ENCODE data around the gene ATF2. TPM values are rescaled to one million over a fixed set of nuclear protein-coding genes. Genes with fewer than 3 reads are reported as not detected.
"Not testable (repeated sequence)": the region's sequence is repeated elsewhere in the genome, so short reads cannot be mapped to it uniquely, and the experiment has no call there.

Gene ATF2
- total RNA-seq, 2 experiments from 2014 or later: 52.2 to 67.5 TPM

- ATAC-seq: no peak
- Mint-ChIP-seq H3K36me3 (ENCODE audit: low read depth) (peaks cover 19% of the 10 kb centered on the region), H3K9me3 (ENCODE audit: low read depth) (no peaks in the 10 kb centered on the region), H3K4me1 (peaks cover 33% of the 10 kb centered on the region), H3K4me3 (no peak overlapping the region), H3K27me3 (no peaks in the 10 kb centered on the region), H3K27ac (no peak overlapping the region)
- POLR2A ChIA-PET: no interaction called here
- no peak for DNase-seq
- intact Hi-C loops (cut with DNase I, micrococcal nuclease): loop anchor here in 1 of 2 experiments (2.0 kb wide), 1 partner anchor 18 kb away; no protein-coding TSS in a partner anchor
- CTCF ChIA-PET: interaction anchor here (0.6 to 5.6 kb wide), 7 partner anchors 11 to 167 kb away, joined by 3 to 21 read pairs (median 4); no protein-coding TSS in a partner anchor
These were observed 31.4 kb downstream of the ATF2 start for GRCh38 chr2:175136334-175137215.

DNA sequence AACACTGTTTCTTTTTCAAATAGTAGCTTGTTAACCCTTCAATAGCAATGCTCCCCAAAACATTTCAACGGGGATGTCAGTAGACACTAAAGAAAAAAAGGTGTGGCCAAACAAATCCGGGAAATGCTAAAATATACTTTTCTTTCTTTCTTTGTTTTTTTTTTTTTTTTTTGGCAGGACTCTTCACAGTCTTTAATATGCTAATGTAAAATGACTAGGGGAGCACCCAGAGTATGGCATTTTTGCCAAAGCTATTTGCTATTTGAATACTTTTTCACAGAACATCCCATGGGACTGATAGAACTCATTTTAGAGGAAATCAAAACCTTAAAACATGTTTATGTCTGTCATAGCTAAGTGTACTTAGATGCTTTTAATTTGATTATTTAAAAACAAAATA is 32.1 kb downstream of the ATF2 start:
- Mint-ChIP-seq H3K4me3 (no peak overlapping the region), H3K36me3 (ENCODE audit: low read depth) (peaks cover 22% of the 10 kb centered on the region), H3K9me3 (ENCODE audit: low read depth) (no peaks in the 10 kb centered on the region), H3K27ac (no peak overlapping the region), H3K4me1 (peaks cover 30% of the 10 kb centered on the region), H3K27me3 (no peaks in the 10 kb centered on the region)
- ATAC-seq (no peak), DNase-seq (no peak)
- CTCF ChIA-PET: interaction anchor here (0.6 to 5.6 kb wide), 5 partner anchors 10 to 166 kb away, joined by 4 to 21 read pairs (median 4); no protein-coding TSS in a partner anchor
- intact Hi-C loops (cut with DNase I, micrococcal nuclease): loop anchor here in 1 of 2 experiments (2.0 kb wide), 1 partner anchor 17 kb away; no protein-coding TSS in a partner anchor
- POLR2A ChIA-PET: no interaction called here

DNA sequence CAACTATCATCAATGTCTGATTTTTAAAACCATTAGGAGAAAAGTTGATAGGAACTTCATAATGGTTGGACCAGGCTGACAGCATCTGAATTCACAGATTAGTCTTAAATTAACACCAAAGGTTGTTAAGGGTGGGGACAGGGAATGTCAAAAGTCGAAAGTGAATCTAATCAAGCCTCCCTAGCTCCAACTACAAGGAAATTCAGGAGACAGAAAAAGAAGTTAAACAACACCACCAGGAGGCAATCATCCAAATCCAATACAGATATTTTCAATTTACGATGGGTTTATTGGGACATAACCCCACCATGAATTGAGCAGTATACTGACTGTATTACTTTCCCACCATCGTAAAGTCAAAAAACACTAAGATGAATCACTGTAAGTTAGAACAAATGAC is 32.8 kb downstream of the ATF2 start:
- Mint-ChIP-seq H3K4me1 (peaks cover 26% of the 10 kb centered on the region), H3K27ac (no peak overlapping the region), H3K9me3 (ENCODE audit: low read depth) (no peaks in the 10 kb centered on the region), H3K36me3 (ENCODE audit: low read depth) (peaks cover 23% of the 10 kb centered on the region), H3K4me3 (no peak overlapping the region), H3K27me3 (no peaks in the 10 kb centered on the region)
- intact Hi-C loops (cut with DNase I, micrococcal nuclease): no loop called here
- no peak for ATAC-seq
- ChIA-PET CTCF (interaction anchor here (1.8 kb wide), 1 partner anchor 32 kb away, joined by 5 read pairs; no protein-coding TSS in a partner anchor), POLR2A (no interaction called here)
- DNase-seq: no peak

DNA sequence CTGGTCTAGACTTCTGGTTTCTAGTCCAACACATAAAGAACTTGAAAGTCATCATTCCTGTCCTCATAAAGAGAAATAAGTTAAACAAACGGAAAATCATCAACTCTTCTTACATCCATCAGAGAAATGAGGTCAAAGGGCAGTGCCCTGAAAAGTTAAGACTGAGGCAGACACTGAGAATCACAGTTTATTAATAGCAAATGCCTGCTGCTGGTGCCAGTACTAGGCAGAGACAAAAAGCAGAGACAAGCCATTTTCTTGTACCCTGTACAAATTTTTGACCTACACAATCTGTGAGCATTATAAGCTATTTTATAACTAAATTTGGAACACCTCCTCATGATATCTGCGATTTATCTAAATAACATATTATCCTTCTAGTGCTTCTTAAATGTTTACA is 36.8 kb downstream of the ATF2 start:
- Mint-ChIP-seq H3K4me3 (no peak overlapping the region), H3K27ac (no peak overlapping the region), H3K27me3 (no peaks in the 10 kb centered on the region), H3K4me1 (peaks cover 7% of the 10 kb centered on the region), H3K36me3 (ENCODE audit: low read depth) (peaks cover 25% of the 10 kb centered on the region), H3K9me3 (ENCODE audit: low read depth) (no peaks in the 10 kb centered on the region)
- ChIA-PET CTCF (no interaction called here), POLR2A (no interaction called here)
- intact Hi-C loops (cut with DNase I, micrococcal nuclease): no loop called here
- ATAC-seq: no peak
- DNase-seq: no peak

DNA sequence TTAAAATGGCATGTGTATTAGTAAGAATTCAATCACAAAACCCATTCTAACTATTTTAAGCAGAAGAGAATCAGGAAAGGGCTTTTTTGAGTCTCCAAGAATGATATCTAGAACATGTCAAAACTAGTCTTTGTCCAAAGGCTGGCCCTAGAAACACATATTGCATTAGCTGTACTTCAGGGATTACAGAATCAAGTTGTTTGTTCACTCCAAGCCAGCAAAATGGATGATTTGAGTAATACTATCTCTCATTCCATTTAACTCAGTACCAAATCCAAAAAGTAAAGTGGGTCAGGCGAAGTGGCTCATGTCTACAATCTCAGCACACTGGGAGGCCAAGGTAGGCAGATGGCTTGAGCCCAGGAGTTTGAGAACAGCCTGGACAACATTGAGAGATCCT is 41.3 kb downstream of the ATF2 start:
- Mint-ChIP-seq H3K36me3 (ENCODE audit: low read depth) (peaks cover 23% of the 10 kb centered on the region), H3K4me1 (peaks cover 9% of the 10 kb centered on the region), H3K27me3 (no peaks in the 10 kb centered on the region), H3K4me3 (no peak overlapping the region), H3K27ac (no peak overlapping the region), H3K9me3 (ENCODE audit: low read depth) (no peaks in the 10 kb centered on the region)
- DNase-seq: no peak
- CTCF ChIA-PET: interaction anchor here (1.2 to 4.6 kb wide), 2 partner anchors 11 to 12 kb away, joined by 3 to 21 read pairs; no protein-coding TSS in a partner anchor
- ATAC-seq: no peak
- intact Hi-C loops (cut with DNase I, micrococcal nuclease): no loop called here
- POLR2A ChIA-PET: no interaction called here

DNA sequence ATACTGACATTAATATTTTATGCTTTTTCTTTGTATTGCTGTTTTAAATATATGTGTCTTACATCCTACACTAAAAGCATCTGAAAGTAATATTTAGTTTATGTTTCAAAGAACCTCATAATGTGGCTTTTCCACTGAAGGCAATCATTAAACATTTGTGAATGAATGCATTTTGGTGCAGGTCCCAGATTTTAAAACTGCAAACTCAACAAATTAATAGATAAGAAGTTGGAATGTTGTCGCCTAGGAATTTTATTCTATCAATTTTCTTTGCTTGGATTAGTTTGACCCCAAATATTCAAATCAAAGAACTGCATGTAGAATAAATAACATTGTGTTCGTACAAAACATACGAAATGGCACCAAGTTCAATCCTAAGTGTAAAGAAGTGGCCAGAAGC is 44.7 kb downstream of the ATF2 start:
- H3K36me3 Mint-ChIP-seq (ENCODE audit: low read depth): peaks cover 10% of the 10 kb centered on the region
- no peak overlapping the region for H3K27ac Mint-ChIP-seq
- ATAC-seq: no peak
- no peaks in the 10 kb centered on the region for H3K27me3 Mint-ChIP-seq
- H3K9me3 Mint-ChIP-seq (ENCODE audit: low read depth): no peaks in the 10 kb centered on the region
- CTCF ChIA-PET: interaction anchor here (4.6 kb wide), 1 partner anchor 15 kb away, joined by 21 read pairs; no protein-coding TSS in a partner anchor
- H3K4me3 Mint-ChIP-seq: no peak overlapping the region
- peaks cover 9% of the 10 kb centered on the region for H3K4me1 Mint-ChIP-seq
- POLR2A ChIA-PET: no interaction called here
- no peak for DNase-seq
- intact Hi-C loops (cut with DNase I, micrococcal nuclease): no loop called here

- Mint-ChIP-seq H3K4me3 (no peak overlapping the region), H3K27me3 (no peaks in the 10 kb centered on the region), H3K27ac (no peak overlapping the region), H3K36me3 (ENCODE audit: low read depth) (peaks cover 37% of the 10 kb centered on the region), H3K9me3 (ENCODE audit: low read depth) (no peaks in the 10 kb centered on the region), H3K4me1 (peaks cover 5% of the 10 kb centered on the region)
- no peak for DNase-seq
- ATAC-seq: peak; percentile 44
- ChIA-PET POLR2A (no interaction called here), CTCF (interaction anchor here (0.6 to 1.7 kb wide), 9 partner anchors 10 to 654 kb away, joined by 3 to 5 read pairs (median 4); no protein-coding TSS in a partner anchor)
- intact Hi-C loops (cut with DNase I, micrococcal nuclease): loop anchor here (1.0 to 5.0 kb wide), 3 partner anchors 70 to 171 kb away; partner anchors contain the start of gene ATP5MC3 (in 2 of the 2)
These were observed 56.8 kb downstream of the ATF2 start for GRCh38 chr2:175111200-175111657.

GRCh38 chr2:175108091-175108490 is 59.9 kb downstream of the ATF2 start:
- ATAC-seq; intact Hi-C loops (cut with DNase I, micrococcal nuclease); DNase-seq; H3K9me3 Mint-ChIP-seq (ENCODE audit: low read depth); CTCF ChIA-PET; H3K4me3 Mint-ChIP-seq; H3K4me1 Mint-ChIP-seq; H3K27ac Mint-ChIP-seq; POLR2A ChIA-PET; H3K27me3 Mint-ChIP-seq: not testable (repeated sequence)
- peaks cover 32% of the 10 kb centered on the region for H3K36me3 Mint-ChIP-seq (ENCODE audit: low read depth)

DNA sequence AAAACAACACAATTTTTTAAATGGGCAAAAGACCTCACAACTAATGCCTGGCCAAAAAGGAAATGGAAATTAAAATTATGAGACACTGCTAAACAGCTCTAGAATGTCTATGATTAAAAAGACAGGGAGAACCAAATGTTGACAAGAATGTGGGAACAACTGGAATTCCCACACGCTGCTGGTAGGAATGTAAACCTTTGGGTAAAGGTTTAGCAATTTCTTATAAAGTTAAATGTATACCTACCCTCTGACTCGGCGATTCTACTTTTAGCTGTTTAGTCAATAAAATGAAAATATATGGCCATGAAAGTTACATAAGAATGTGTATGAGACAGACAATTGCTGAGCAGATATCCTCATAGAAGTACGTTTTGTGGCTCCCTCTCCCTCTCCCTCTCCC is 60.9 kb downstream of the ATF2 start:
- Mint-ChIP-seq H3K36me3 (ENCODE audit: low read depth) (peaks cover 32% of the 10 kb centered on the region), H3K9me3 (ENCODE audit: low read depth) (no peaks in the 10 kb centered on the region), H3K4me1 (peaks cover 5% of the 10 kb centered on the region), H3K27ac (no peak overlapping the region), H3K4me3 (no peak overlapping the region), H3K27me3 (no peaks in the 10 kb centered on the region)
- intact Hi-C loops (cut with DNase I, micrococcal nuclease): no loop called here
- POLR2A ChIA-PET: no interaction called here
- ATAC-seq (no peak), DNase-seq (no peak)
- CTCF ChIA-PET: interaction anchor here (1.2 to 2.1 kb wide), 3 partner anchors 12 to 358 kb away, joined by 3 to 4 read pairs (median 4); no protein-coding TSS in a partner anchor

- DNase-seq: no peak
- no peak overlapping the region for H3K4me3 Mint-ChIP-seq
These were observed 64.8 kb downstream of the ATF2 start for GRCh38 chr2:175103191-175103590.

DNA sequence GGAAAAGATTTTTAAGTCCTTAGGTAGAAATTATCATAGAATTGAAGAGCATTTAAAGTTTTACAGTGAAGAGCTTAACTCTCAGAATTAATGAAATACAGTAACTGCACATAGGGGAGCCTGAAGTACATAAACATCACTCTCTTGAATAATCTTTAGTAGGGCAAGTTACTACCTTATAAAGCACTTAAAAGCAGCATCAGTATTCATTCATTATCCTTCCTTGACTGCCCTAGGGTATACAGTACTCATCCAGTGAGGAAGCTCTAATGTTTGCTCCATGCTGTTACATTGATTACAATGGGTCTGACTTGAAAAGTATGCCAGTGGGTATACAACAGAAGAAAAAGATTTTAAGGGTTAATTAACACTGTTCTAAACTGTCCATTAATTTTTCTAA is 66.5 kb downstream of the ATF2 start:
- H3K27ac Mint-ChIP-seq: no peak overlapping the region
- H3K27me3 Mint-ChIP-seq: no peaks in the 10 kb centered on the region
- no peak for DNase-seq
- intact Hi-C loops (cut with DNase I, micrococcal nuclease): no loop called here
- ChIA-PET POLR2A (no interaction called here), CTCF (interaction anchor here (0.7 to 2.0 kb wide), 2 partner anchors 10 to 1119 kb away, joined by 4 to 5 read pairs; no protein-coding TSS in a partner anchor)
- no peak for ATAC-seq
- H3K36me3 Mint-ChIP-seq (ENCODE audit: low read depth): peaks cover 13% of the 10 kb centered on the region
- H3K9me3 Mint-ChIP-seq (ENCODE audit: low read depth): no peaks in the 10 kb centered on the region
- no peak overlapping the region for H3K4me3 Mint-ChIP-seq
- H3K4me1 Mint-ChIP-seq: no peaks in the 10 kb centered on the region

More at GRCh38 chr2:175103191-175103590, 64.8 kb downstream of the ATF2 start:
- Mint-ChIP-seq H3K27ac (no peak overlapping the region), H3K9me3 (ENCODE audit: low read depth) (no peaks in the 10 kb centered on the region), H3K36me3 (ENCODE audit: low read depth) (peaks cover 24% of the 10 kb centered on the region), H3K27me3 (no peaks in the 10 kb centered on the region), H3K4me1 (no peaks in the 10 kb centered on the region)
- no peak for ATAC-seq
- CTCF ChIA-PET: interaction anchor here (0.5 to 1.7 kb wide), 2 partner anchors 33 to 452 kb away, joined by 4 to 5 read pairs; no protein-coding TSS in a partner anchor
- POLR2A ChIA-PET: interaction anchor here (0.7 kb wide), 1 partner anchor 72 kb away, joined by 3 read pairs; no protein-coding TSS in a partner anchor
- intact Hi-C loops (cut with DNase I, micrococcal nuclease): no loop called here
